ENCODE measurements around the gene CDK5RAP3. TPM values are rescaled to one million over a fixed set of nuclear protein-coding genes. Genes with fewer than 3 reads are reported as not detected.
"Not testable (repeated sequence)": the region's sequence is repeated elsewhere in the genome, so short reads cannot be mapped to it uniquely, and the experiment has no call there.

Gene CDK5RAP3
- total RNA-seq, 2 donors from 2014 or later, result 232 to 255 TPM

- ATAC-seq (replicated peaks in 1 of 2) (no peak), DNase-seq (no peak)
- no peak overlapping the region for H3K27ac Mint-ChIP-seq
- peaks cover 0 to 14% of the 10 kb centered on the region in 2 donors for H3K36me3 Mint-ChIP-seq (ENCODE audit: insufficient read depth in 2 of 2)
- H3K4me1 Mint-ChIP-seq (ENCODE audit: low read depth), result peaks cover 23% of the 10 kb centered on the region
- H3K4me3 Mint-ChIP-seq, result no peak overlapping the region
- no peaks in the 10 kb centered on the region for H3K9me3 Mint-ChIP-seq
- no peaks in the 10 kb centered on the region for H3K27me3 Mint-ChIP-seq (ENCODE audit: low read depth)
Measured at GRCh38 chr17:47973541-47973940, 2.6 kb downstream of the CDK5RAP3 start.

GRCh38 chr17:47975189-47975822 lies 4.4 kb downstream of the CDK5RAP3 start:
- H3K27ac Mint-ChIP-seq, result no peak overlapping the region
- peaks cover 15% of the 10 kb centered on the region for H3K4me1 Mint-ChIP-seq (ENCODE audit: low read depth)
- ATAC-seq (replicated peaks in 1 of 2) (no peak), DNase-seq (no peak)
- H3K9me3 Mint-ChIP-seq, result no peaks in the 10 kb centered on the region
- H3K36me3 Mint-ChIP-seq (ENCODE audit: insufficient read depth in 2 of 2), result peaks cover 3 to 23% of the 10 kb centered on the region in 2 donors
- H3K27me3 Mint-ChIP-seq (ENCODE audit: low read depth), result no peaks in the 10 kb centered on the region
- no peak overlapping the region for H3K4me3 Mint-ChIP-seq

GRCh38 chr17:47975823-47976205 lies 4.9 kb downstream of the CDK5RAP3 start:
- Mint-ChIP-seq H3K36me3 (ENCODE audit: insufficient read depth in 2 of 2) (peaks cover 3 to 23% of the 10 kb centered on the region in 2 donors), H3K27ac (no peak overlapping the region), H3K4me1 (ENCODE audit: low read depth) (peaks cover 11% of the 10 kb centered on the region)

GRCh38 chr17:47978324-47978723 lies 7.4 kb downstream of the CDK5RAP3 start:
- Mint-ChIP-seq H3K4me3 (no peak overlapping the region), H3K27ac (no peak overlapping the region), H3K27me3 (ENCODE audit: low read depth) (no peaks in the 10 kb centered on the region), H3K9me3 (no peaks in the 10 kb centered on the region), H3K4me1 (ENCODE audit: low read depth) (no peaks in the 10 kb centered on the region), H3K36me3 (ENCODE audit: insufficient read depth in 2 of 2) (peaks cover 3 to 20% of the 10 kb centered on the region in 2 donors)
- DNase-seq (peak; percentile 43 to 48), ATAC-seq (replicated peaks in 1 of 2) (peak; percentile 71 to 72)

More at GRCh38 chr17:47975823-47976205, 4.9 kb downstream of the CDK5RAP3 start:
- H3K27me3 Mint-ChIP-seq (ENCODE audit: low read depth), result no peaks in the 10 kb centered on the region
- H3K4me3 Mint-ChIP-seq, result no peak overlapping the region
- ATAC-seq (replicated peaks in 1 of 2) (no peak), DNase-seq (no peak)
- H3K9me3 Mint-ChIP-seq, result no peaks in the 10 kb centered on the region

- no peaks in the 10 kb centered on the region for H3K9me3 Mint-ChIP-seq
- no peaks in the 10 kb centered on the region for H3K4me1 Mint-ChIP-seq (ENCODE audit: low read depth)
- ATAC-seq (replicated peaks in 1 of 2), result no peak
- DNase-seq, result no peak
- H3K4me3 Mint-ChIP-seq, result no peak overlapping the region
- H3K36me3 Mint-ChIP-seq (ENCODE audit: insufficient read depth in 2 of 2), result peaks cover 5 to 20% of the 10 kb centered on the region in 2 donors
- no peaks in the 10 kb centered on the region for H3K27me3 Mint-ChIP-seq (ENCODE audit: low read depth)
- H3K27ac Mint-ChIP-seq, result no peak overlapping the region
Measured at GRCh38 chr17:47980541-47980940, 9.6 kb downstream of the CDK5RAP3 start.

- no peaks in the 10 kb centered on the region for H3K9me3 Mint-ChIP-seq
- no peak overlapping the region for H3K27ac Mint-ChIP-seq
- ATAC-seq (replicated peaks in 1 of 2), result no peak
- peaks cover 5 to 20% of the 10 kb centered on the region in 2 donors for H3K36me3 Mint-ChIP-seq (ENCODE audit: insufficient read depth in 2 of 2)
- no peaks in the 10 kb centered on the region for H3K4me1 Mint-ChIP-seq (ENCODE audit: low read depth)
- DNase-seq, result no peak
- H3K4me3 Mint-ChIP-seq, result no peak overlapping the region
- no peaks in the 10 kb centered on the region for H3K27me3 Mint-ChIP-seq (ENCODE audit: low read depth)
Measured at GRCh38 chr17:47981462-47981861, 10.5 kb downstream of the CDK5RAP3 start.

- no peaks in the 10 kb centered on the region for H3K27me3 Mint-ChIP-seq (ENCODE audit: low read depth)
- H3K27ac Mint-ChIP-seq, result no peak overlapping the region
- no peak for DNase-seq
Measured at GRCh38 chr17:47982091-47982617, 11.2 kb downstream of the CDK5RAP3 start.

GRCh38 chr17:47982645-47983390 lies 11.9 kb downstream of the CDK5RAP3 start:
- H3K4me1 Mint-ChIP-seq (ENCODE audit: low read depth), result no peaks in the 10 kb centered on the region
- H3K27ac Mint-ChIP-seq, result no peak overlapping the region
- H3K9me3 Mint-ChIP-seq, result no peaks in the 10 kb centered on the region
- peaks cover 5 to 15% of the 10 kb centered on the region in 2 donors for H3K36me3 Mint-ChIP-seq (ENCODE audit: insufficient read depth in 2 of 2)
- no peaks in the 10 kb centered on the region for H3K27me3 Mint-ChIP-seq (ENCODE audit: low read depth)
- DNase-seq (no peak), ATAC-seq (replicated peaks in 1 of 2) (no peak)
- H3K4me3 Mint-ChIP-seq, result no peak overlapping the region

More at GRCh38 chr17:47982091-47982617, 11.2 kb downstream of the CDK5RAP3 start:
- no peak for ATAC-seq (replicated peaks in 1 of 2)
- no peaks in the 10 kb centered on the region for H3K9me3 Mint-ChIP-seq
- H3K4me1 Mint-ChIP-seq (ENCODE audit: low read depth), result no peaks in the 10 kb centered on the region
- H3K36me3 Mint-ChIP-seq (ENCODE audit: insufficient read depth in 2 of 2), result peaks cover 5 to 18% of the 10 kb centered on the region in 2 donors
- H3K4me3 Mint-ChIP-seq, result no peak overlapping the region

GRCh38 chr17:47983492-47984223 lies 12.7 kb downstream of the CDK5RAP3 start:
- no peak for ATAC-seq (replicated peaks in 1 of 2)
- Mint-ChIP-seq H3K4me3 (no peak overlapping the region), H3K4me1 (ENCODE audit: low read depth) (no peaks in the 10 kb centered on the region), H3K36me3 (ENCODE audit: insufficient read depth in 2 of 2) (peaks cover 5 to 14% of the 10 kb centered on the region in 2 donors), H3K27me3 (ENCODE audit: low read depth) (no peaks in the 10 kb centered on the region), H3K27ac (no peak overlapping the region), H3K9me3 (no peaks in the 10 kb centered on the region)
- DNase-seq, result no peak

GRCh38 chr17:47986520-47986919 lies 15.6 kb downstream of the CDK5RAP3 start:
- H3K4me1 Mint-ChIP-seq (ENCODE audit: low read depth), result no peaks in the 10 kb centered on the region
- ATAC-seq (replicated peaks in 1 of 2) (no peak), DNase-seq (no peak)
- H3K27ac Mint-ChIP-seq, result no peak overlapping the region
- no peaks in the 10 kb centered on the region for H3K27me3 Mint-ChIP-seq (ENCODE audit: low read depth)
- no peaks in the 10 kb centered on the region for H3K9me3 Mint-ChIP-seq
- H3K36me3 Mint-ChIP-seq (ENCODE audit: insufficient read depth in 2 of 2), result peaks cover 2 to 6% of the 10 kb centered on the region in 2 donors
- no peak overlapping the region for H3K4me3 Mint-ChIP-seq

- Mint-ChIP-seq H3K27ac (no peak overlapping the region), H3K4me3 (no peak overlapping the region), H3K27me3 (ENCODE audit: low read depth) (no peaks in the 10 kb centered on the region), H3K9me3 (no peaks in the 10 kb centered on the region), H3K4me1 (ENCODE audit: low read depth) (no peaks in the 10 kb centered on the region), H3K36me3 (ENCODE audit: insufficient read depth in 2 of 2) (peaks cover 2 to 6% of the 10 kb centered on the region in 2 donors)
- ATAC-seq (replicated peaks in 1 of 2) (no peak), DNase-seq (no peak)
Measured at GRCh38 chr17:47987240-47987835, 16.4 kb downstream of the CDK5RAP3 start.

GRCh38 chr17:47988445-47988844 lies 17.5 kb downstream of the CDK5RAP3 start:
- H3K27ac Mint-ChIP-seq; H3K27me3 Mint-ChIP-seq (ENCODE audit: low read depth); DNase-seq; H3K4me1 Mint-ChIP-seq (ENCODE audit: low read depth); ATAC-seq (replicated peaks in 1 of 2); H3K9me3 Mint-ChIP-seq; H3K36me3 Mint-ChIP-seq (ENCODE audit: insufficient read depth in 2 of 2); H3K4me3 Mint-ChIP-seq: not testable (repeated sequence)

- ATAC-seq (replicated peaks in 1 of 2) (no peak), DNase-seq (no peak)
- Mint-ChIP-seq H3K4me3 (no peak overlapping the region), H3K9me3 (no peaks in the 10 kb centered on the region), H3K27ac (no peak overlapping the region), H3K36me3 (ENCODE audit: insufficient read depth in 2 of 2) (peaks cover 2 to 3% of the 10 kb centered on the region in 2 donors), H3K4me1 (ENCODE audit: low read depth) (no peaks in the 10 kb centered on the region), H3K27me3 (ENCODE audit: low read depth) (no peaks in the 10 kb centered on the region)
Measured at GRCh38 chr17:47989159-47989558, 18.2 kb downstream of the CDK5RAP3 start.
